RWPE1 (cell line): ENCODE data around the gene VPS13D.

Experiments
- CTCF ChIA-PET: fragments of 350-600 bp; sonication (Branson Sonifier 250); formaldehyde crosslinking; extraction: SDS; loops from one replicate; lab custom pipeline; 2021; lab: Yijun Ruan, JAX
- POLR2A ChIA-PET: fragments of 400-600 bp; formaldehyde crosslinking; extraction: SDS; loops from one replicate; lab custom pipeline; 2020; ENCODE audit warnings: antibody characterized with exemption; ENCODE audit not compliant: low non-redundant PET; lab: Yijun Ruan, JAX
- DNase-seq: peaks from one replicate; pipeline ENCODE4 v3.0.0; 2012; ENCODE audit warnings: low spot score
- H3K27ac ChIP-seq: fragments of 450-650 bp; 2 replicates; pipeline ENCODE4 v1.5.1; 2017
- CTCF ChIP-seq: fragments of 450-650 bp; conservative IDR thresholded peaks from 2 replicates; pipeline ENCODE4 v1.5.1; 2017; ENCODE audit warnings: low read depth, mild to moderate bottlenecking

Gene VPS13D

GRCh38 chr1:12542616-12543592 is 313.1 kb downstream of the VPS13D start:
- POLR2A ChIA-PET, result no interaction called here
- DNase-seq, result no peak
- H3K27ac ChIP-seq, result no peak overlapping the region

GRCh38 chr1:12543740-12544154 is 313.9 kb downstream of the VPS13D start:
- TF ChIP-seq CTCF, result no peak
- DNase-seq, result no peak
- no peak overlapping the region for H3K27ac ChIP-seq
- POLR2A ChIA-PET, result no interaction called here
- CTCF ChIA-PET, result no interaction called here

More at GRCh38 chr1:12542616-12543592, 313.1 kb downstream of the VPS13D start:
- TF ChIP-seq CTCF, result no peak
- CTCF ChIA-PET, result no interaction called here

GRCh38 chr1:12544357-12544756 is 314.5 kb downstream of the VPS13D start:
- no peak for TF ChIP-seq CTCF
- ChIA-PET POLR2A (no interaction called here), CTCF (no interaction called here)
- no peak for DNase-seq
- no peak overlapping the region for H3K27ac ChIP-seq

- no peak overlapping the region for H3K27ac ChIP-seq
Observed at GRCh38 chr1:12544992-12545391, 315.2 kb downstream of the VPS13D start.

GRCh38 chr1:12546771-12547585 is 317.1 kb downstream of the VPS13D start:
- POLR2A ChIA-PET, result no interaction called here
- H3K27ac ChIP-seq, result no peak overlapping the region
- CTCF ChIA-PET, result no interaction called here
- no peak for DNase-seq
- TF ChIP-seq CTCF, result no peak

More at GRCh38 chr1:12544992-12545391, 315.2 kb downstream of the VPS13D start:
- ChIA-PET CTCF (no interaction called here), POLR2A (no interaction called here)
- TF ChIP-seq CTCF, result no peak
- no peak for DNase-seq

- POLR2A ChIA-PET, result no interaction called here
- no peak for TF ChIP-seq CTCF
Observed at GRCh38 chr1:12547586-12548225, 317.9 kb downstream of the VPS13D start.

More at GRCh38 chr1:12547586-12548225, 317.9 kb downstream of the VPS13D start:
- no peak overlapping the region for H3K27ac ChIP-seq
- no peak for DNase-seq
- CTCF ChIA-PET, result interaction anchor here (0.8 kb wide), 1 partner anchor 72 kb away, joined by 3 read pairs; no protein-coding TSS in a partner anchor
